IPS DF 6.9 (cell line): ENCODE results near the gene ZNF581.

Experiments used
- DNase-seq: peaks from one replicate; pipeline ENCODE4 v3.0.0-alpha.2; 2013; ENCODE audit warnings: low read depth, low spot score
- H3K27ac ChIP-seq: one replicate; pipeline ENCODE4 v1.5.1; 2013; ENCODE audit warnings: low read length, control low read depth
- H3K27me3 ChIP-seq: 2 replicates; pipeline ENCODE4 v1.6.1; 2013; ENCODE audit warnings: mild to moderate bottlenecking, low read length; ENCODE audit not compliant: control insufficient read depth, insufficient read depth
- H3K36me3 ChIP-seq: 2 replicates; pipeline ENCODE4 v1.6.1; 2013; ENCODE audit warnings: low read length; ENCODE audit not compliant: control insufficient read depth, insufficient read depth
- H3K4me1 ChIP-seq: 2 replicates; pipeline ENCODE4 v1.6.1; 2013; ENCODE audit warnings: low read length; ENCODE audit not compliant: control insufficient read depth, insufficient read depth
- H3K4me3 ChIP-seq: 2 replicates; pipeline ENCODE4 v1.5.1; 2013; ENCODE audit warnings: mild to moderate bottlenecking, low read length
- H3K9me3 ChIP-seq: 2 replicates; pipeline ENCODE4 v1.6.1; 2013; ENCODE audit warnings: low read length, inconsistent platforms; ENCODE audit not compliant: control insufficient read depth, insufficient read depth
- WGBS: extraction: QIAGEN DNeasy Blood & Tissue Kit; methylation state at CpG from one replicate; pipeline ENCODE4 v1.1.7; 2013; ENCODE audit warnings: mixed read lengths, missing lambda C conversion rate; ENCODE audit not compliant: insufficient read length, insufficient coverage; 5-methylcytosine and 5-hydroxymethylcytosine counted together

ZNF581 gene

DNA sequence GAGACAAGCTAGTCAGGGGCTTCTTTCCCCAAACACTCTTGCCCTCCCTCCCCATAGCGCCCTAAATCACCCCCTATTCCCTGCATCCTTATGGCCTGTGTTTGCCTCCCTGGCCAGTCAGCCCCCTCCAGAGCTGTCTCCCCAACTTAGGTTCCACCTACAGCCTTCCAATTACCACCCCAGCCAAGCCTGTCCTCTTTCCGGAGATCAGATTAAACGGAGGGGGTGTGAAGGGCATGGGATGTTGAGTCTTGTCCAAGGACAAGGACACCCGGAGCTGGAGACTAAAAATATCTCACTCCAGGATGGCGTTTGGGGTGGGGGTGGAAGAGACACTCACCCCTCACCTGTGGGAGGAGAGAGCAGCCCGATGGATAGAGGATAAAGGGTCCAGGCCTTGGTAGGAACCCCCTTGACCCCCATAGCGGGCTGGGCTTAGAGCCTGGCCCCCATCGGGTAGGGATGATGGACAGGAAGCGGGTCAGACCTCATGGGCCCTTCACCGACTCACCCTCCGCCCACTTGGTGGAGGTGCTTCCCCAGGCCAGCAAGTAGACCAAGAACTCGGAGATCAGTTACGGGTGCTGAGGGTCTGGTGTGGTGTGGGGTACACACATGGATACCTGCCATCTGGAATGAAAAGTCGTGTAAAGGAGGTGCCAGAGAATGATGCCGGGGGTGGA, 32.0 kb upstream of the ZNF581 start:
- Histone ChIP-seq H3K27me3 (no peaks in the 10 kb centered on the region), H3K36me3 (peaks cover 23% of the 10 kb centered on the region), H3K9me3 (no peaks in the 10 kb centered on the region), H3K27ac (no peak overlapping the region), H3K4me3 (no peak overlapping the region), H3K4me1 (no peaks in the 10 kb centered on the region)
- DNase-seq, result no peak
- WGBS, result no CpG with 5 or more reads among the region's 15 CpGs

- WGBS, result no CpG with 5 or more reads among the region's 3 CpGs
- Histone ChIP-seq H3K27me3 (no peaks in the 10 kb centered on the region), H3K36me3 (peaks cover 27% of the 10 kb centered on the region), H3K4me3 (no peak overlapping the region), H3K9me3 (no peaks in the 10 kb centered on the region), H3K27ac (no peak overlapping the region), H3K4me1 (no peaks in the 10 kb centered on the region)
- DNase-seq, result no peak
Measured at GRCh38 chr19:55611983-55612645, 31.3 kb upstream of the ZNF581 start.

- Histone ChIP-seq H3K27ac (no peak overlapping the region), H3K4me3 (no peak overlapping the region), H3K36me3 (peaks cover 27% of the 10 kb centered on the region), H3K4me1 (no peaks in the 10 kb centered on the region), H3K9me3 (no peaks in the 10 kb centered on the region), H3K27me3 (no peaks in the 10 kb centered on the region)
- WGBS, result no CpG with 5 or more reads among the region's 27 CpGs
- DNase-seq, result no peak
Measured at GRCh38 chr19:55613396-55613795, 30.1 kb upstream of the ZNF581 start.

DNA sequence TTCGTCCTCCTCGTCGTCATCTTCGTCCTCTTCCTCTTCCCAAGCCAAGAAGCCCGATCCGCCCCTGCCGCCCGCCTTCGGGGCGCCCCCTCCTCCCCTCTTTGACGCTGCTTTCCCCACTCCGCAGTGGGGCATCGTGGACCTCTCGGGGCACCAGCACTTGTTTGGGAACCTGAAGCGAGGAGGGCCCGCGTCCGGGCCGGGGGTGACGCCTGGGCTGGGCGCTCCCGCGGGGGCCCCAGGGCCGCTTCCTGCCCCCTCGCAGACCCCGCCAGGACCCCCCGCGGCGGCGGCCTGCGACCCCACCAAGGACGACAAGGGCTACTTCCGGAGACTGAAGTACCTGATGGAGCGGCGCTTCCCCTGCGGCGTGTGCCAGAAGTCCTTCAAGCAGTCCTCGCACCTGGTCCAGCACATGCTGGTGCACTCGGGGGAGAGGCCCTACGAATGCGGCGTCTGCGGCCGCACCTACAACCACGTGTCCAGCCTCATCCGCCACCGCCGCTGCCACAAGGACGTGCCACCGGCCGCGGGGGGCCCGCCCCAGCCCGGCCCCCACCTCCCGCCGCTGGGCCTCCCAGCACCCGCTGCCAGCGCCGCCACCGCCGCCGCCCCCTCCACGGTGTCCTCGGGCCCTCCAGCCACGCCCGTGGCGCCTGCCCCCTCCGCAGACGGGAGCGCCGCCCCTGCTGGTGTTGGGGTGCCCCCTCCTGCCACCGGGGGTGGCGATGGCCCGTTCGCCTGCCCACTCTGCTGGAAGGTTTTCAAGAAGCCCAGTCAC, 29.3 kb upstream of the ZNF581 start:
- no peak for DNase-seq
- H3K4me1 ChIP-seq, result no peaks in the 10 kb centered on the region
- no peaks in the 10 kb centered on the region for H3K27me3 ChIP-seq
- H3K9me3 ChIP-seq, result no peaks in the 10 kb centered on the region
- H3K4me3 ChIP-seq, result no peak overlapping the region
- no peak overlapping the region for H3K27ac ChIP-seq
- peaks cover 27% of the 10 kb centered on the region for H3K36me3 ChIP-seq
- WGBS, result 100% methylated on average over 1 of the region's 75 CpGs

DNA sequence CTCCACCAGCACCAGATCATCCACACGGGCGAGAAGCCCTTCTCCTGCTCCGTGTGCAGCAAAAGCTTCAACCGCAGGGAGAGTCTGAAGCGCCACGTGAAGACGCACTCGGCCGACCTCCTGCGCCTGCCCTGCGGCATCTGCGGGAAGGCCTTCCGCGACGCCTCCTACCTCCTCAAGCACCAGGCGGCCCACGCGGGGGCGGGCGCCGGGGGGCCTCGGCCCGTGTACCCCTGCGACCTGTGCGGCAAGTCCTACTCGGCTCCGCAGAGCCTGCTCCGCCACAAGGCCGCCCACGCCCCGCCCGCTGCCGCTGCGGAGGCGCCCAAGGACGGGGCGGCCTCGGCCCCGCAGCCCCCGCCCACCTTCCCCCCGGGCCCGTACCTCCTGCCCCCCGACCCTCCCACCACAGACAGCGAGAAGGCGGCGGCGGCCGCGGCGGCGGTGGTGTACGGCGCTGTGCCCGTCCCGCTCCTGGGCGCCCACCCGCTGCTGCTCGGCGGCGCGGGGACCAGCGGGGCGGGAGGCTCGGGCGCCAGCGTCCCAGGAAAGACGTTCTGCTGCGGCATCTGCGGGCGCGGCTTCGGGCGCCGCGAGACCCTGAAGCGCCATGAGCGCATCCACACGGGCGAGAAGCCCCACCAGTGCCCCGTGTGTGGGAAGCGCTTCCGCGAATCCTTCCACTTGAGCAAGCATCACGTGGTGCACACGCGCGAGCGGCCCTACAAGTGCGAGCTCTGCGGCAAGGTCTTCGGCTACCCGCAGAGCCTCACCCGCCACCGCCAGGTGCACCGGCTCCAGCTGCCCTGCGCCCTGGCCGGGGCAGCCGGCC, 28.5 kb upstream of the ZNF581 start:
- Histone ChIP-seq H3K27ac (no peak overlapping the region), H3K27me3 (no peaks in the 10 kb centered on the region), H3K4me3 (no peak overlapping the region), H3K36me3 (peaks cover 27% of the 10 kb centered on the region), H3K4me1 (no peaks in the 10 kb centered on the region), H3K9me3 (no peaks in the 10 kb centered on the region)
- no CpG with 5 or more reads among the region's 98 CpGs for WGBS
- no peak for DNase-seq

- no CpG with 5 or more reads among the region's 88 CpGs for whole genome bisulfite sequencing
Measured at GRCh38 chr19:55615543-55616394, 27.7 kb upstream of the ZNF581 start.

GRCh38 chr19:55616395-55616875, 27.0 kb upstream of the ZNF581 start:
- no peaks in the 10 kb centered on the region for H3K4me1 ChIP-seq
- H3K27ac ChIP-seq, result no peak overlapping the region
- H3K27me3 ChIP-seq, result no peaks in the 10 kb centered on the region
- WGBS, result no CpG with 5 or more reads among the region's 38 CpGs
- no peak for DNase-seq
- no peak overlapping the region for H3K4me3 ChIP-seq
- no peaks in the 10 kb centered on the region for H3K9me3 ChIP-seq
- peaks cover 27% of the 10 kb centered on the region for H3K36me3 ChIP-seq

More at GRCh38 chr19:55615543-55616394, 27.7 kb upstream of the ZNF581 start:
- no peak overlapping the region for H3K4me3 ChIP-seq
- H3K36me3 ChIP-seq, result peaks cover 27% of the 10 kb centered on the region
- no peaks in the 10 kb centered on the region for H3K9me3 ChIP-seq
- no peaks in the 10 kb centered on the region for H3K4me1 ChIP-seq
- no peak for DNase-seq
- no peaks in the 10 kb centered on the region for H3K27me3 ChIP-seq
- no peak overlapping the region for H3K27ac ChIP-seq

- H3K4me1 ChIP-seq, result no peaks in the 10 kb centered on the region
- no peak for DNase-seq
- WGBS, result no CpG with 5 or more reads among the region's 8 CpGs
- H3K9me3 ChIP-seq, result no peaks in the 10 kb centered on the region
- no peaks in the 10 kb centered on the region for H3K27me3 ChIP-seq
- peaks cover 27% of the 10 kb centered on the region for H3K36me3 ChIP-seq
- no peak overlapping the region for H3K27ac ChIP-seq
- H3K4me3 ChIP-seq, result no peak overlapping the region
Measured at GRCh38 chr19:55617426-55617825, 26.0 kb upstream of the ZNF581 start.

DNA sequence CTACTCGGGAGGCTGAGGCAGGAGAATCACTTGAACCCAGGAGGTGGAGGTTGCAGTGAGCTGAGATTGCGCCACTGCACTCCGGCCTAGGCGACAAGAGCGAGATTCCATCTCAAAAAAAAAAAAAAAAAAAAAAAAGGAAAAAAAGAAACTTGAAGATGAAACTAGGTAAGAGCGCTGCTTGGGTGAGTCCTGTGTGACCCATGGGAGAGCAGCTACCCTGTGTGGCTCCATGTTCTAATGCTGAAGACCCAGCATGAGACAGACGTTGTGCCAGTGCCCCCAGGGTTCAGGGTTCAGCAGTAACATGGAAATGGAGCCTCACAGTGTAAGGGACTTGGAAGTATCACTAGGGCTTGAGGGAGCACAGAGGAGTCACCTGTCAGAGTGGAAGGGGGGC, 25.0 kb upstream of the ZNF581 start:
- Histone ChIP-seq H3K9me3 (no peaks in the 10 kb centered on the region), H3K4me3 (no peak overlapping the region), H3K4me1 (no peaks in the 10 kb centered on the region), H3K27ac (no peak overlapping the region), H3K27me3 (no peaks in the 10 kb centered on the region), H3K36me3 (peaks cover 27% of the 10 kb centered on the region)
- no peak for DNase-seq
- no CpG with 5 or more reads among the region's 7 CpGs for WGBS
